Fibroblast of villous mesenchyme (primary cell): ENCODE measurements around the gene ANKHD1. TPM values are rescaled to one million over a fixed set of nuclear protein-coding genes. Genes with fewer than 3 reads are reported as not detected.

Source experiments
- DNase-seq: peaks from one replicate; pipeline ENCODE4 v3.0.0-alpha.2; 2010; ENCODE audit warnings: low read depth
- H3K4me3 ChIP-seq: 2 replicates; pipeline ENCODE4 v1.5.1; 2011; ENCODE audit warnings: low read depth, mild to moderate bottlenecking, low read length
- CTCF ChIP-seq: IDR thresholded peaks from 2 replicates; pipeline ENCODE4 v1.5.1; 2012; ENCODE audit warnings: low read depth, mild to moderate bottlenecking, low read length; ENCODE audit not compliant: insufficient read depth
- total RNA-seq: library from RNA; depleted of rRNA; stranded (reverse); fragments of >200 nt; gene quantifications from 2 replicates; pipeline ENCODE4 v1.2.3, GENCODE V29; 2012

Gene ANKHD1
- total RNA-seq, 1 donor, result 64.8 TPM

- no peak for TF ChIP-seq CTCF
- DNase-seq, result no peak
- no peak overlapping the region for H3K4me3 ChIP-seq
Observed at GRCh38 chr5:140391732-140392131, 9.9 kb upstream of the ANKHD1 start.

GRCh38 chr5:140393738-140394137 is 7.9 kb upstream of the ANKHD1 start:
- TF ChIP-seq CTCF, result no peak
- H3K4me3 ChIP-seq, result no peak overlapping the region
- DNase-seq, result no peak

- no peak for TF ChIP-seq CTCF
- DNase-seq, result no peak
- H3K4me3 ChIP-seq, result no peak overlapping the region
Observed at GRCh38 chr5:140398379-140398811, 3.2 kb upstream of the ANKHD1 start.

- no peak for TF ChIP-seq CTCF
- peak overlapping the region; percentile 84 for H3K4me3 ChIP-seq
- DNase-seq, result no peak
Observed at GRCh38 chr5:140399979-140400729, 1.5 kb upstream of the ANKHD1 start.

GRCh38 chr5:140400730-140401361 is 787 bp upstream of the ANKHD1 start:
- peak; percentile 97 for DNase-seq
- no peak for TF ChIP-seq CTCF
- peak overlapping the region; percentile 84 for H3K4me3 ChIP-seq

- peak; percentile 54 for DNase-seq
- peak overlapping the region; percentile 98 for H3K4me3 ChIP-seq
- TF ChIP-seq CTCF, result no peak
Observed at GRCh38 chr5:140402258-140403074, 833 bp downstream of the ANKHD1 start.
